GM23338 (cell line): Measurements from ENCODE around the gene SFTPB. TPM values are rescaled to one million over a fixed set of nuclear protein-coding genes. Genes with fewer than 3 reads are reported as not detected.

Experiments
- ATAC-seq: fragments of 200-7000 bp; cut with Tn5 transposase; 3 replicates; pipeline ENCODE4 v1.9.1; 2020
- DNase-seq: peaks from one replicate; pipeline ENCODE4 v3.0.0-alpha.2; 2015; ENCODE audit warnings: low spot score
- H2AFZ ChIP-seq: fragments of 200-600 bp; sonication (generic); 2 replicates; pipeline ENCODE4 v1.8.0; 2016; ENCODE audit warnings: antibody characterized with exemption, mild to moderate bottlenecking, moderate library complexity
- H3F3A ChIP-seq: fragments of 200-600 bp; sonication (generic); replicated peaks from 2 replicates; pipeline ENCODE4 v1.8.0; 2017; ENCODE audit warnings: antibody characterized with exemption, mixed run types, low read depth
- H3K27ac ChIP-seq: fragments of 200-600 bp; sonication (generic); 2 replicates; pipeline ENCODE4 v1.6.1; 2016; ENCODE audit warnings: low read depth
- H3K27me3 ChIP-seq: fragments of 200-600 bp; sonication (generic); 2 replicates; pipeline ENCODE4 v1.8.0; 2016; ENCODE audit warnings: mild to moderate bottlenecking, mixed run types, moderate library complexity; ENCODE audit not compliant: insufficient read depth
- H3K36me3 ChIP-seq: fragments of 200-600 bp; sonication (generic); 2 replicates; pipeline ENCODE4 v1.8.0; 2016; ENCODE audit warnings: mild to moderate bottlenecking; ENCODE audit not compliant: insufficient read depth
- H3K4me1 ChIP-seq: fragments of 200-600 bp; sonication (generic); 2 replicates; pipeline ENCODE4 v1.8.0; 2016; ENCODE audit warnings: mild to moderate bottlenecking, moderate library complexity; ENCODE audit not compliant: insufficient read depth
- H3K4me2 ChIP-seq: fragments of 200-600 bp; sonication (generic); 2 replicates; pipeline ENCODE4 v1.7.1; 2017; ENCODE audit warnings: mixed run types
- H3K4me3 ChIP-seq: fragments of 200-600 bp; sonication (generic); 2 replicates; pipeline ENCODE4 v1.6.1; 2016; ENCODE audit warnings: mixed run types
- H3K79me2 ChIP-seq: fragments of 200-600 bp; sonication (generic); replicated peaks from 2 replicates; pipeline ENCODE4 v1.8.0; 2017; ENCODE audit warnings: mild to moderate bottlenecking; ENCODE audit not compliant: insufficient read depth
- H3K9me2 ChIP-seq: fragments of 200-600 bp; sonication (generic); 2 replicates; pipeline ENCODE4 v1.8.0; 2017; ENCODE audit not compliant: insufficient read depth
- H4K20me1 ChIP-seq: fragments of 200-600 bp; sonication (generic); replicated peaks from 2 replicates; pipeline ENCODE4 v1.8.0; 2017; ENCODE audit warnings: mild to moderate bottlenecking; ENCODE audit not compliant: insufficient read depth
- H3K27ac Mint-ChIP-seq: 2 replicates; pipeline ENCODE4 v1.8.0; 2020; ENCODE audit warnings: inconsistent platforms, mild to moderate bottlenecking, moderate library complexity, mixed read lengths
- H3K27me3 Mint-ChIP-seq: 3 replicates; pipeline ENCODE4 v1.8.0; 2022; ENCODE audit warnings: low read depth, mild to moderate bottlenecking, moderate library complexity, mixed read lengths, inconsistent platforms; ENCODE audit not compliant: insufficient read depth, poor library complexity
- H3K36me3 Mint-ChIP-seq: 3 replicates; pipeline ENCODE4 v1.8.0; 2021; ENCODE audit warnings: low read depth, mild to moderate bottlenecking, inconsistent platforms, moderate library complexity, mixed read lengths
- H3K4me1 Mint-ChIP-seq: 3 replicates; pipeline ENCODE4 v1.8.0; 2020; ENCODE audit warnings: mild to moderate bottlenecking, inconsistent platforms, mixed read lengths
- H3K4me3 Mint-ChIP-seq: 3 replicates; pipeline ENCODE4 v1.8.0; 2021; ENCODE audit warnings: moderate library complexity, mild to moderate bottlenecking, inconsistent platforms, mixed read lengths
- H3K9me3 Mint-ChIP-seq: 3 replicates; pipeline ENCODE4 v1.8.0; 2020; ENCODE audit warnings: moderate library complexity, mild to moderate bottlenecking, inconsistent platforms, mixed read lengths
- CREB1 ChIP-seq: fragments of 250-450 bp; sonication (Bioruptor Pico); IDR thresholded peaks from 2 replicates; pipeline ENCODE4 v1.5.0; 2020; ENCODE audit warnings: low read depth, mild to moderate bottlenecking, moderate library complexity
- EZH2 ChIP-seq: fragments of 200-600 bp; sonication (generic); IDR thresholded peaks from one replicate; pipeline ENCODE4 v1.8.0; 2017; ENCODE audit warnings: antibody characterized with exemption, mild to moderate bottlenecking, low read depth; ENCODE audit not compliant: unreplicated experiment
- EZH2phosphoT487 ChIP-seq: fragments of 200-600 bp; sonication (generic); IDR thresholded peaks from one replicate; pipeline ENCODE4 v1.8.1; 2018; ENCODE audit warnings: antibody characterized with exemption; ENCODE audit not compliant: unreplicated experiment
- JUNB ChIP-seq: IDR thresholded peaks from one replicate; pipeline ENCODE4 v1.6.1; 2016; ENCODE audit warnings: antibody characterized with exemption; ENCODE audit not compliant: unreplicated experiment
- NANOG ChIP-seq: IDR thresholded peaks from 2 replicates; pipeline ENCODE4 v1.6.1; 2016; ENCODE audit warnings: antibody characterized with exemption, borderline replicate concordance
- POLR2AphosphoS5 ChIP-seq: IDR thresholded peaks from 2 replicates; pipeline ENCODE4 v1.6.1; 2016; ENCODE audit warnings: antibody characterized with exemption, low read depth
- STAT1 ChIP-seq: IDR thresholded peaks from one replicate; pipeline ENCODE4 v1.6.1; 2016; ENCODE audit warnings: antibody characterized with exemption; ENCODE audit not compliant: unreplicated experiment
- ZNF114 ChIP-seq: fragments of 250-450 bp; sonication (Bioruptor Pico); IDR thresholded peaks from 2 replicates; pipeline ENCODE4 v1.5.0; 2020; ENCODE audit warnings: mild to moderate bottlenecking, moderate library complexity
- ZNF331 ChIP-seq: fragments of 250-450 bp; sonication (Bioruptor Pico); IDR thresholded peaks from 2 replicates; pipeline ENCODE4 v1.5.0; 2020; ENCODE audit warnings: low read depth, mild to moderate bottlenecking, moderate library complexity
- polyA plus RNA-seq: library from polyadenylated mRNA; unstranded; fragments of >200 nt; fragmentation: Nextera tagmentation; extraction: Ambion mirVana; gene quantifications from 2 replicates; pipeline ENCODE4 v1.2.1, GENCODE V29; 2016
- total RNA-seq: library from RNA; depleted of rRNA; stranded (reverse); fragments of >200 nt; shearing (Covaris generic); gene quantifications from 2 replicates; pipeline ENCODE4 v1.2.3, GENCODE V29; 2014
- TF ChIP-seq, protein P1 (sequence below): fragments of 250-450 bp; sonication (Bioruptor Pico); IDR thresholded peaks from 2 replicates; pipeline ENCODE4 v1.5.0; 2020; ENCODE audit warnings: mild to moderate bottlenecking, moderate library complexity
- TF ChIP-seq, protein P2 (sequence below): IDR thresholded peaks from one replicate; pipeline ENCODE4 v1.6.1; 2018; ENCODE audit warnings: antibody characterized with exemption; ENCODE audit not compliant: unreplicated experiment
- TF ChIP-seq, protein P3 (sequence below), 2 experiments: fragments of 200-600 bp in 1 of 2; sonication (generic) in 1 of 2; conservative IDR thresholded peaks; 2 replicates each; pipeline versions ENCODE4 v1.5.1 to v1.6.1; 2016 to 2017; ENCODE audit warnings: antibody characterized with exemption in 2 of 2, low read depth in 2 of 2, mild to moderate bottlenecking in 2 of 2, moderate library complexity in 1 of 2
- TF ChIP-seq, protein P4 (sequence below): IDR thresholded peaks from 2 replicates; pipeline ENCODE4 v1.6.1; 2016; ENCODE audit warnings: antibody characterized with exemption

SFTPB gene
- total and polyA plus RNA-seq, 2 experiments from 2014 or later, result 0.06 TPM; not detected in 1

DNA sequence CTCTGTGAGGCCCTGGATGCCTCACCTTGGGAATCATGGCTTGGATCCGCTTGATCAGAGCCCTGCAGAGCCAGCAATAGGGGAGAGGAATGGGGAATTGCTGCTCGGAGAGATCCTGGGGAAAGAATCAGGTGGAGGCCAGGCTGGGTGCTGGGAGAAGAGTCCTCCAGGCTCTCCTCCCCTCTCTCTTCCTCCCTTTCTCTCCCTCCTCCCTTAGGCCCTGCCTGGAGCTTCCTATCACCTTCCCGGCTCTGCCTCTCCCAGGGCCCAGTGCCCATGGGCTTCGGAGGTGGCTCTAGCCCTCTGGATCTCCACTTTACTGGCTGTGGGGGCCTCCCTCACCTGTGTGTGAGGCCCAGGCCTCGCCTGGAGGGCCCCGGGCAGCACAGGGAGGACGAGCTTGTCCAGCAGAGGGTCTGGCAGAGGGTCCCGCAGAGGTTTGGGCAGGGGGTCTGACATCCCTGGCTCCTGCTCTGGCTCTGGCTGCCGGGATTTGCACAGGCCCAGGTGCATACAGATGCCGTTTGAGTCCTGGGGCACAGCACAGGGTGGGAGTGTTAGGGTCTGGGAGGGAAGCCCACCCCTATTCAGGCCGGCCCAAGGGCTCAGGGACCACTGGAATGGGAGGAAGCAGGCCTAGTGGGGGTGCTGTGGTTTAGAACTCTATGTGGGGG lies 2.6 kb downstream of the SFTPB start:
- H3K27me3 ChIP-seq, result no peaks in the 10 kb centered on the region
- no peaks in the 10 kb centered on the region for H4K20me1 ChIP-seq
- no peaks in the 10 kb centered on the region for H3K4me1 ChIP-seq
- H3K36me3 ChIP-seq, result no peaks in the 10 kb centered on the region
- H2AFZ ChIP-seq, result no peak overlapping the region
- no peaks in the 10 kb centered on the region for H3K9me2 ChIP-seq
- ATAC-seq, result peak; percentile 20
- DNase-seq, result no peak
- H3K4me3 ChIP-seq, result no peak overlapping the region
- no peak overlapping the region for H3K27ac ChIP-seq
- no peaks in the 10 kb centered on the region for H3K9me3 Mint-ChIP-seq
- H3K27me3 Mint-ChIP-seq, result peaks cover 12% of the 10 kb centered on the region
- H3K4me2 ChIP-seq, result no peak overlapping the region
- H3K36me3 Mint-ChIP-seq, result no peaks in the 10 kb centered on the region
- no peaks in the 10 kb centered on the region for H3F3A ChIP-seq
- no peaks in the 10 kb centered on the region for H3K79me2 ChIP-seq
- TF ChIP-seq ZNF331 (CRISPR knock-in tag) (no peak), ZNF114 (CRISPR knock-in tag) (no peak), JUNB (no peak), NANOG (no peak), POLR2AphosphoS5 (no peak), EZH2 (no peak), CREB1 (CRISPR knock-in tag) (no peak), STAT1 (no peak), EZH2phosphoT487 (no peak)
- TF ChIP-seq, protein P1, sequence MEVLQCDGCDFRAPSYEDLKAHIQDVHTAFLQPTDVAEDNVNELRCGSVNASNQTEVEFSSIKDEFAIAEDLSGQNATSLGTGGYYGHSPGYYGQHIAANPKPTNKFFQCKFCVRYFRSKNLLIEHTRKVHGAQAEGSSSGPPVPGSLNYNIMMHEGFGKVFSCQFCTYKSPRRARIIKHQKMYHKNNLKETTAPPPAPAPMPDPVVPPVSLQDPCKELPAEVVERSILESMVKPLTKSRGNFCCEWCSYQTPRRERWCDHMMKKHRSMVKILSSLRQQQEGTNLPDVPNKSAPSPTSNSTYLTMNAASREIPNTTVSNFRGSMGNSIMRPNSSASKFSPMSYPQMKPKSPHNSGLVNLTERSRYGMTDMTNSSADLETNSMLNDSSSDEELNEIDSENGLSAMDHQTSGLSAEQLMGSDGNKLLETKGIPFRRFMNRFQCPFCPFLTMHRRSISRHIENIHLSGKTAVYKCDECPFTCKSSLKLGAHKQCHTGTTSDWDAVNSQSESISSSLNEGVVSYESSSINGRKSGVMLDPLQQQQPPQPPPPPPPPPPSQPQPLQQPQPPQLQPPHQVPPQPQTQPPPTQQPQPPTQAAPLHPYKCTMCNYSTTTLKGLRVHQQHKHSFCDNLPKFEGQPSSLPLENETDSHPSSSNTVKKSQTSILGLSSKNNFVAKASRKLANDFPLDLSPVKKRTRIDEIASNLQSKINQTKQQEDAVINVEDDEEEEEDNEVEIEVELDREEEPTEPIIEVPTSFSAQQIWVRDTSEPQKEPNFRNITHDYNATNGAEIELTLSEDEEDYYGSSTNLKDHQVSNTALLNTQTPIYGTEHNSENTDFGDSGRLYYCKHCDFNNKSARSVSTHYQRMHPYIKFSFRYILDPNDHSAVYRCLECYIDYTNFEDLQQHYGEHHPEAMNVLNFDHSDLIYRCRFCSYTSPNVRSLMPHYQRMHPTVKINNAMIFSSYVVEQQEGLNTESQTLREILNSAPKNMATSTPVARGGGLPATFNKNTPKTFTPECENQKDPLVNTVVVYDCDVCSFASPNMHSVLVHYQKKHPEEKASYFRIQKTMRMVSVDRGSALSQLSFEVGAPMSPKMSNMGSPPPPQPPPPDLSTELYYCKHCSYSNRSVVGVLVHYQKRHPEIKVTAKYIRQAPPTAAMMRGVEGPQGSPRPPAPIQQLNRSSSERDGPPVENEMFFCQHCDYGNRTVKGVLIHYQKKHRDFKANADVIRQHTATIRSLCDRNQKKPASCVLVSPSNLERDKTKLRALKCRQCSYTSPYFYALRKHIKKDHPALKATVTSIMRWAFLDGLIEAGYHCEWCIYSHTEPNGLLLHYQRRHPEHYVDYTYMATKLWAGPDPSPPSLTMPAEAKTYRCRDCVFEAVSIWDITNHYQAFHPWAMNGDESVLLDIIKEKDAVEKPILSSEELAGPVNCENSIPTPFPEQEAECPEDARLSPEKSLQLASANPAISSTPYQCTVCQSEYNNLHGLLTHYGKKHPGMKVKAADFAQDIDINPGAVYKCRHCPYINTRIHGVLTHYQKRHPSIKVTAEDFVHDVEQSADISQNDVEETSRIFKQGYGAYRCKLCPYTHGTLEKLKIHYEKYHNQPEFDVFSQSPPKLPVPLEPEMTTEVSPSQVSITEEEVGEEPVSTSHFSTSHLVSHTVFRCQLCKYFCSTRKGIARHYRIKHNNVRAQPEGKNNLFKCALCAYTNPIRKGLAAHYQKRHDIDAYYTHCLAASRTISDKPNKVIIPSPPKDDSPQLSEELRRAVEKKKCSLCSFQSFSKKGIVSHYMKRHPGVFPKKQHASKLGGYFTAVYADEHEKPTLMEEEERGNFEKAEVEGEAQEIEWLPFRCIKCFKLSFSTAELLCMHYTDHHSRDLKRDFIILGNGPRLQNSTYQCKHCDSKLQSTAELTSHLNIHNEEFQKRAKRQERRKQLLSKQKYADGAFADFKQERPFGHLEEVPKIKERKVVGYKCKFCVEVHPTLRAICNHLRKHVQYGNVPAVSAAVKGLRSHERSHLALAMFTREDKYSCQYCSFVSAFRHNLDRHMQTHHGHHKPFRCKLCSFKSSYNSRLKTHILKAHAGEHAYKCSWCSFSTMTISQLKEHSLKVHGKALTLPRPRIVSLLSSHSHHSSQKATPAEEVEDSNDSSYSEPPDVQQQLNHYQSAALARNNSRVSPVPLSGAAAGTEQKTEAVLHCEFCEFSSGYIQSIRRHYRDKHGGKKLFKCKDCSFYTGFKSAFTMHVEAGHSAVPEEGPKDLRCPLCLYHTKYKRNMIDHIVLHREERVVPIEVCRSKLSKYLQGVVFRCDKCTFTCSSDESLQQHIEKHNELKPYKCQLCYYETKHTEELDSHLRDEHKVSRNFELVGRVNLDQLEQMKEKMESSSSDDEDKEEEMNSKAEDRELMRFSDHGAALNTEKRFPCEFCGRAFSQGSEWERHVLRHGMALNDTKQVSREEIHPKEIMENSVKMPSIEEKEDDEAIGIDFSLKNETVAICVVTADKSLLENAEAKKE, result no peak
- TF ChIP-seq, protein P2, sequence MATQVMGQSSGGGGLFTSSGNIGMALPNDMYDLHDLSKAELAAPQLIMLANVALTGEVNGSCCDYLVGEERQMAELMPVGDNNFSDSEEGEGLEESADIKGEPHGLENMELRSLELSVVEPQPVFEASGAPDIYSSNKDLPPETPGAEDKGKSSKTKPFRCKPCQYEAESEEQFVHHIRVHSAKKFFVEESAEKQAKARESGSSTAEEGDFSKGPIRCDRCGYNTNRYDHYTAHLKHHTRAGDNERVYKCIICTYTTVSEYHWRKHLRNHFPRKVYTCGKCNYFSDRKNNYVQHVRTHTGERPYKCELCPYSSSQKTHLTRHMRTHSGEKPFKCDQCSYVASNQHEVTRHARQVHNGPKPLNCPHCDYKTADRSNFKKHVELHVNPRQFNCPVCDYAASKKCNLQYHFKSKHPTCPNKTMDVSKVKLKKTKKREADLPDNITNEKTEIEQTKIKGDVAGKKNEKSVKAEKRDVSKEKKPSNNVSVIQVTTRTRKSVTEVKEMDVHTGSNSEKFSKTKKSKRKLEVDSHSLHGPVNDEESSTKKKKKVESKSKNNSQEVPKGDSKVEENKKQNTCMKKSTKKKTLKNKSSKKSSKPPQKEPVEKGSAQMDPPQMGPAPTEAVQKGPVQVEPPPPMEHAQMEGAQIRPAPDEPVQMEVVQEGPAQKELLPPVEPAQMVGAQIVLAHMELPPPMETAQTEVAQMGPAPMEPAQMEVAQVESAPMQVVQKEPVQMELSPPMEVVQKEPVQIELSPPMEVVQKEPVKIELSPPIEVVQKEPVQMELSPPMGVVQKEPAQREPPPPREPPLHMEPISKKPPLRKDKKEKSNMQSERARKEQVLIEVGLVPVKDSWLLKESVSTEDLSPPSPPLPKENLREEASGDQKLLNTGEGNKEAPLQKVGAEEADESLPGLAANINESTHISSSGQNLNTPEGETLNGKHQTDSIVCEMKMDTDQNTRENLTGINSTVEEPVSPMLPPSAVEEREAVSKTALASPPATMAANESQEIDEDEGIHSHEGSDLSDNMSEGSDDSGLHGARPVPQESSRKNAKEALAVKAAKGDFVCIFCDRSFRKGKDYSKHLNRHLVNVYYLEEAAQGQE, result no peak
- TF ChIP-seq, protein P3, sequence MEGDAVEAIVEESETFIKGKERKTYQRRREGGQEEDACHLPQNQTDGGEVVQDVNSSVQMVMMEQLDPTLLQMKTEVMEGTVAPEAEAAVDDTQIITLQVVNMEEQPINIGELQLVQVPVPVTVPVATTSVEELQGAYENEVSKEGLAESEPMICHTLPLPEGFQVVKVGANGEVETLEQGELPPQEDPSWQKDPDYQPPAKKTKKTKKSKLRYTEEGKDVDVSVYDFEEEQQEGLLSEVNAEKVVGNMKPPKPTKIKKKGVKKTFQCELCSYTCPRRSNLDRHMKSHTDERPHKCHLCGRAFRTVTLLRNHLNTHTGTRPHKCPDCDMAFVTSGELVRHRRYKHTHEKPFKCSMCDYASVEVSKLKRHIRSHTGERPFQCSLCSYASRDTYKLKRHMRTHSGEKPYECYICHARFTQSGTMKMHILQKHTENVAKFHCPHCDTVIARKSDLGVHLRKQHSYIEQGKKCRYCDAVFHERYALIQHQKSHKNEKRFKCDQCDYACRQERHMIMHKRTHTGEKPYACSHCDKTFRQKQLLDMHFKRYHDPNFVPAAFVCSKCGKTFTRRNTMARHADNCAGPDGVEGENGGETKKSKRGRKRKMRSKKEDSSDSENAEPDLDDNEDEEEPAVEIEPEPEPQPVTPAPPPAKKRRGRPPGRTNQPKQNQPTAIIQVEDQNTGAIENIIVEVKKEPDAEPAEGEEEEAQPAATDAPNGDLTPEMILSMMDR (conservative IDR thresholded peaks at IDR 0.05; ENCODE audit: low read depth in 2 of 2), result no peak
- TF ChIP-seq, protein P4, sequence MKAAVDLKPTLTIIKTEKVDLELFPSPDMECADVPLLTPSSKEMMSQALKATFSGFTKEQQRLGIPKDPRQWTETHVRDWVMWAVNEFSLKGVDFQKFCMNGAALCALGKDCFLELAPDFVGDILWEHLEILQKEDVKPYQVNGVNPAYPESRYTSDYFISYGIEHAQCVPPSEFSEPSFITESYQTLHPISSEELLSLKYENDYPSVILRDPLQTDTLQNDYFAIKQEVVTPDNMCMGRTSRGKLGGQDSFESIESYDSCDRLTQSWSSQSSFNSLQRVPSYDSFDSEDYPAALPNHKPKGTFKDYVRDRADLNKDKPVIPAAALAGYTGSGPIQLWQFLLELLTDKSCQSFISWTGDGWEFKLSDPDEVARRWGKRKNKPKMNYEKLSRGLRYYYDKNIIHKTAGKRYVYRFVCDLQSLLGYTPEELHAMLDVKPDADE, result no peak
- H3K4me1 Mint-ChIP-seq, result no peaks in the 10 kb centered on the region; the same call in 2 of the 3 replicates
- no peak overlapping the region for H3K4me3 Mint-ChIP-seq
- no peak overlapping the region for H3K27ac Mint-ChIP-seq
